HTR-8/SVneo (cell line): ENCODE data around the gene HIBCH.
"Not testable (repeated sequence)": the region's sequence is repeated elsewhere in the genome, so short reads cannot be mapped to it uniquely, and the experiment has no call there.

Experiments used
- DNase-seq: peaks from one replicate; pipeline ENCODE4 v3.0.0; 2011; ENCODE audit warnings: low spot score, mixed read lengths; ENCODE audit not compliant: insufficient read length
- FAIRE-seq: peaks from 2 replicates; lab custom pipeline; 2011; peaks lifted over from hg19 to GRCh38; lab: Jason Lieb, UNC

HIBCH gene

DNA sequence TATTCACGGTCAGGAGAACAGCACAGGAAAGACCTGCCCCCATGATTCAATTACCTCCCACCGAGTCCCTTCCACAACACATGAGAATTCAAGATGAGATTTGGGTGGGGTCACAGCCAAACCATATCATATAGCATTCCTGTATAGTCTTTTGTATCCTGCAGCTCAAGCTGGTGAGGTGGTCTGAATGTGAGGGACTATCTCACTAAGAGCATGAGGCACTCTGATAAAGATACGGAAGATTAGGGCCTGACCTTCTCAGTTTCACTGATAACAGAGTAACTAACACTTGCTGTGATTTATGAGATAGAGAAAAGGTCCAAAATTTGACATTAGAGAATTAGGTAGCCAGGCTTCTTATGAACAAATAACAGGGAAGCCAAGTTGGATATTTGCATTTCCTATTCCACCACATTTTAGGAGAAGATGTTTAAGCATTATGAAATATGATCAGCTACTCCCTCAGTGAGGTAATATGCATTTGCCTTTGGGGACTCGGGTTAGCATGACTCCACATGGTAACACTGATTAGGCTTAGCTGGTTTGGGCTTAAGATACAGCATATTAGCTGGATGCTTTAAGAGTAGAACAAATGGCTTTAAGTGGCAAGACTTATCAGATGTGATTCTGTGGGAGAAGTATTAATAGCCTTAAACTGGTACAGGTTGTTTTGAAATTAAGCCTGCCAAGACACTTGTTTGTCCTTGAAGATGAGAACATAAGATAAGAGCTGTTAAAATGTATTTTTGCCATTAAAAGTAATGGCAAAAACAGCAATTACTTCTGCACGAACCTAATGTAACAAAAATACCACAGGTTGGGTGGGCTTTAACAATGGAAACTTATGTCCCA is 150.2 kb downstream of the HIBCH start:
- FAIRE-seq = no peak

GRCh38 chr2:190167702-190168101 is 151.9 kb downstream of the HIBCH start:
- DNase-seq (no peak), FAIRE-seq (no peak)

More for the DNA sequence above, 150.2 kb downstream of the HIBCH start:
- no peak for DNase-seq

DNA sequence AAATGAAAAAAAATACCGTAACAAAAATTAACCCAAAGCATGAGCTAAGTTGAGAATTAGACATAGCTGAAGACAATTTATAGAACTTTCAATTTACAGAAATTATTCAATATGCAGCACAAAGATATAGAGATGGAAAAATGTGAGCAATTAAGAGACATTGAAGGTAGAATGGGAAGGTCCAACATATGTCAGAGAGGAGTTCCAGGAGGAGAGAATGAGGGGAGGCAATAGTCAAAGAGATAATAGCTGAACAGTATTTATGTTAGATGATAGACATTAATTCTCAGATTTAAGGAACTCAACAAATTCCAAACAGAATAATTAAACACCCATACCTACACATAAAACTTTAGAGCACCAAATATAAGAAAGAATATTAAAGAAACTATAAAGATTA is 154.1 kb downstream of the HIBCH start:
- FAIRE-seq = no peak
- no peak for DNase-seq

DNA sequence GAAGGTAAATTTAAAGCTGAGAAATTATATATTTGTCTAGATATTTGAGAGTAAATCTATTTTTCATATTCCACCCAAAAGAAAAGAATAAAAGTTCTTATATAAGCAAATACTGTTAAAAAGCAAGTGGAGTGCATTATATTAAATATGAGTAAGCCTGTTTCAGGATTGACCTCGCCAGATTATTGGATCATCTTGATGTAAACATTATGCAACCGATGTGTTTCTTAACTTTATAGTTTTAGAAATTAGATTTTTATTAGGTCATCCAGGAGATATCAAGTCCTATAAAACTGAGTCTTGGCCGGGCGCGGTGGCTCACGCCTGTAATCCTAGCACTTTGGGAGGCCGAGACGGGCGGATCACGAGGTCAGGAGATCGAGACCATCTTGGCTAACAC is 156.8 kb downstream of the HIBCH start:
- no peak for FAIRE-seq
- no peak for DNase-seq

DNA sequence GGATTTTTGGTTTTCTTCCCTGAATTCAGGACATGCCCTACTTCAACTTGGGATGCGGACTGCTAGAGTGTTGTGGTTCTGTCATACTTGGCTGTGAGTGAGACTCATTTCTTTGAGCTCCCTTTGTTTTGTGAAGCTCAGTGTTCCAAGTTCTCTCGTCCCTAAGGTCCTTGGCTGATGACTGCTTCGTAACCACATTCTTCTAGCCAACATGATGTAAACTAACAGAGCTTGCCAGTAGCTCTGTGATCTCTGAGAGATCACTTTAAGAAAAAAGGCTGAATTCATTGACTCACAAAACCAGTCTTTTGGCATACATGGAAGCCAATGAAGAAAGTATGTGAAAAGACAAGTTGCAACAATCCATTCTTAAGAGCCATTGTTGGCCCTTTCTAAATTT is 160.2 kb downstream of the HIBCH start:
- DNase-seq (no peak), FAIRE-seq (no peak)

- DNase-seq (no peak), FAIRE-seq (no peak)
These were observed 160.7 kb downstream of the HIBCH start for GRCh38 chr2:190158798-190159434.

GRCh38 chr2:190157613-190158528 is 161.8 kb downstream of the HIBCH start:
- not testable (repeated sequence) for DNase-seq, FAIRE-seq

DNA sequence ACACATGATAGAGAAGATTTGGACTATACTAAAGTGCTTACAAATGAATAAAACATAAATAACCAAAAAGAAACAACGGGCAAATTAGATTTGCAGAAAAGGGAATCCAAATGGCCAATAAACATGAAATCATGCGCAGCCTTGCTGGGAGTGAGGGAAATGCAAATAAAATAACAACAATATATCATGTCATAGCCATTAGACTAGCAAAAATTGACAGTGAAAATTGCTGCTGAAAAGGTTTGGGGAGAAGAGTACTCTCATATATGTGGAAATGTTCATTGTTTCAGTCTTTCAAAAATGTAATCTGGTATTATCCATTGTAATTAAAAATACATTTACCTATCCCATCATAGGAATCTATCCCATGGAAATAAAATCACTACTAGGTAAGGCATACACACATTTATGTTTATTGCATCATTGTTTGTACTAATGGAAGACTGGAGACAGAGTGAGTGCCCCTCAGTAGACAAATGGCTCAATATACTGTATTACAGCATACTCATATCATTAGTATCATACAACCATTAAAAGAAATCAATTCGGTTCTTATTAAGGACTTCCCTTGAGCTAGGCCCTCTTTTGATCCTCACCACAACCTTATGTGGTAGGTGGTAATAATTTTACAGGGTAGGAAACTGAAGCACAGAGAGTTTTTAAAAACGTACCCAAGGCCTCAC is 163.0 kb downstream of the HIBCH start:
- DNase-seq (no peak), FAIRE-seq (no peak)
